HPDE6-E6E7 (cell line): ENCODE data around the gene MAGEA4.
A peak's percentile ranks its signal among the peaks of the same experiment; 100 is the strongest.
"Not testable (repeated sequence)": the region's sequence is repeated elsewhere in the genome, so short reads cannot be mapped to it uniquely, and the experiment has no call there.

Experiments
- DNase-seq: peaks from one replicate; pipeline ENCODE4 v3.0.0; 2011; ENCODE audit warnings: missing footprints; ENCODE audit errors: extremely low spot score

MAGEA4 gene, protein sequence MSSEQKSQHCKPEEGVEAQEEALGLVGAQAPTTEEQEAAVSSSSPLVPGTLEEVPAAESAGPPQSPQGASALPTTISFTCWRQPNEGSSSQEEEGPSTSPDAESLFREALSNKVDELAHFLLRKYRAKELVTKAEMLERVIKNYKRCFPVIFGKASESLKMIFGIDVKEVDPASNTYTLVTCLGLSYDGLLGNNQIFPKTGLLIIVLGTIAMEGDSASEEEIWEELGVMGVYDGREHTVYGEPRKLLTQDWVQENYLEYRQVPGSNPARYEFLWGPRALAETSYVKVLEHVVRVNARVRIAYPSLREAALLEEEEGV

GRCh38 chrX:151912780-151913179 lies at the start of gene MAGEA4:
TSS of gene MAGEA4 (plus strand) at chrX:151912889. CDS start at chrX:151923665, 10,776 bp downstream.
- no peak for DNase-seq

GRCh38 chrX:151870602-151871001 lies 42.1 kb upstream of the MAGEA4 start:
- no peak for DNase-seq

DNA sequence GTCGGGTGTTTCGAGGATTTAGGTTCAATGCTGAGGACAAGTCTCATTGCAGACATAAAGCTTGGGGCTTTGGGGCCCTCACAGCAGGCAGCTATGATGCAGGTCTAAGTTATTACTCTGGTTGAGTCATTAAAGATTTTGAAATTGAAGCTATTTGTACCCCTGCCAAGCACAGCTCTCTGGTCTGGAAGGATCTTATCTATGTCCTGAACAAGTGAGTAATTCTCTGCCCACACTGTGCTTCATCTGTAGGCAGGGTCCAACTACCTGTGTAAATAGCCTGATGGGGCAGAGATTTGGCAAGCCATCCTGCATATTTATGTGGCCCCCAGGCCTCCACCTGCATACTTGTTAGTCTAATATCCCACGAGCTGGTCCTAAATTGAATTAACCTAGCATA lies 41.4 kb upstream of the MAGEA4 start:
- DNase-seq: no peak

DNA sequence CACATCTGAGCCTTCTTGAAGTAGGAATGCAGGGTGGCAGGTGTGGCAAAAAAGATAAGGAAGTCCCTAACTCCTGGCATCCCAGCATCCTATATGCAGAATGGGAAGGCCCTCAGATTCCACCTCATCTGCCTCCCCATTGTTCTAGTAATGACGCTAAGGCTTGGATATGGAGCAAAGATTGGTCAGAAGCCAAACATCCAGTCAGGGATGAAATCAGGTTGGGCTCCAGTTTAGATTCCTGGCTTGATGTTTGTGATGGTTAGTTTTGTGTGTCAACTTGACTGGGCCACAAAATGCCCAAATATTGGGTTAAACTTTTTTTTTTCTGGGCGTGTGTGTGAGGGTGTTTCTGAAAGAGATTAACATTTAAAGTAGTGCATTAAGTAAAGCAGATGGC lies 39.6 kb upstream of the MAGEA4 start:
- DNase-seq: no peak

- no peak for DNase-seq
These were observed 37.2 kb upstream of the MAGEA4 start for GRCh38 chrX:151875270-151876026.

DNA sequence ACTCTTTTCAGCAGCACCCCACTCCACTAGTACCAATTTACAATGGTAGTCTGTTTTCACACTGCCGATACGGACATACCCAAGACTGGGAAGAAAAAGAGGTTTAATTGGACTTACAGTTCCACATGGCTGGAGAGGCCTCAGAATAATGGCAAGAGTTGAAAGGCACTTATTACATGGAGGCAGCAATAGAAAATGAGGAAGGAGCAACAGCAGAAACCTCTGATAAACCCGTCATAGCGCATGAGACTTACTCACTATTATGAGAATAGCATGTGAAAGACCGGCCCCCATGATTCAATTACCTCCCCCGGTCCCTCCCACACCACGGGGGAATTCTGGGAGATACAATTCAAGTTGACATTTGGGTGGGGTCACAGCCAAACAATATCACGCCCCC lies 34.1 kb upstream of the MAGEA4 start:
- DNase-seq: no peak

DNA sequence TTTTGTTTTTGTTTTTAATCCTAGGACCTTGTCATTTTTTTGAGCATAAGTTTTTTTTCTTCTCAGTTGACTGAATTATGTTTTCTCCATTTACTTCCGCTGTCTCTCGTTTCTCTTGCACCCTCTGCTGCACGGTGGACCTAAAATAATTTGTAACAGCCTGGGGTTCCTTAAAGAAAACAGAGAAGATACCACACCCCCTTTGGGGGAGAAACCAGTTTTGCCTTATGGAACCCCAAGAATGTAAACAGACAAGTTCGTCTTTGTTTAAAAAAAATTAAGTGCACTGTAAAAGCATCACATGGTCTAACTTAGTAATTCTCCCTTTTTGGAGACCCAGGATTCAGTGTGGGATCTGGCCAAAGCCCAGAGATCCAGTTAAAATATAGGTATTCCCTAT lies 32.8 kb upstream of the MAGEA4 start:
- no peak for DNase-seq

DNA sequence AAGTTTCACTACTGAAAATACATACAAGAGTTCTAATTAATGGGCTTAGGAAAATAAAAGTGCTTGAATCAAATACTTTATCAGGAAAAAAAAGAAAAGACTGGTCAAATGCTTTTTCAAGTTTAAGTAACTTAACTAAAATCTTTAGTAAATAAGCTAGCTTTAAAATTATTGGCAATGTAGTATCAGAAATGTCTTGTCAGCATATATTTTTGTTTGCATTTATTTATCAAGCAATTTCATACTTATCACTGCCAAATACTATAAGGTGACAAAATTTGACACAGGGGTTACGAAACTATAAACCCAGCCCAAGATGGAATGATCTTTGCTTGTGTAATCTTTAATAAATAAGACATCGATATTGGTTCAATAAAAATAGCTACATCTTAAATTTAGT lies 31.8 kb upstream of the MAGEA4 start:
- DNase-seq: no peak

DNA sequence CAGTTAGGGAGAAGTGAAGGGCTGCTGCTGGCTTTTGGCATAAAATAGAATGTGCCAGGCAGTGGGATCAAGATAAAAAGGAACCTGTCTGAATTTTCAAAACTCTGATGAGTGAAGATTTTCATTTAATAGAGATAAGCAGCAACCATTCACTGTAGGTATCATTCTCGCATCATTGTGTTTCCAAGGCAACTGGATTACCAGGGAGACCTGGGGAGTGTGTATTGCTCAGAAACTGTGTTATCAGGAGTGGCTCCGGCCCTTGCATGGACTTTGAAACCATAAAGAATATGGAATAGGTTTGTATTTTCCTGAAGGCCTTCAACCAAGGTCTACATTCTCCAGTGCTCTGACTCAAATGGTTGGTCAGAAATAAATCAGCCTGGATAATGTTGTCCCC lies 23.3 kb upstream of the MAGEA4 start:
- DNase-seq: no peak

GRCh38 chrX:151896734-151897474 lies 15.8 kb upstream of the MAGEA4 start:
- no peak for DNase-seq

GRCh38 chrX:151899622-151900021 lies 13.1 kb upstream of the MAGEA4 start:
- DNase-seq: no peak

DNA sequence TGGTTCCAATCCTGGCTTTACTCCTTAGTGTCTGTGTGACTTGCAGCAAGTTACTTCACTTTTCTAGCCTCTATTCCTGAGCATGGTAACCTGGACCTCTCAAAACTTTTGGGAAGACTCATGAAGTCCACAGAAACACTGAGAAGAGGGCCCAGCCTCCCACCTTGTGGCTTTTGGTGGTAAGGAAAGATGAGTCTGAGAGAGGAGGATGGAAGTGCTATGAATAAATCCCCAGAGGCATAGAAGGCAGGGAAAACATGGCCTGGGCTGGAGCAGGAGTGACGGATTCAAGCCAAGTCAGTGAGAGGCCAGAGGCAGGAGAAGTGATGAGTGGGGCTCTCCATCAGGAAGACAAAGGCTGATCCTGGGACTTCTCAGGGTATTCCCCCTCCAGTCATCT lies 10.9 kb upstream of the MAGEA4 start:
- DNase-seq: no peak

DNA sequence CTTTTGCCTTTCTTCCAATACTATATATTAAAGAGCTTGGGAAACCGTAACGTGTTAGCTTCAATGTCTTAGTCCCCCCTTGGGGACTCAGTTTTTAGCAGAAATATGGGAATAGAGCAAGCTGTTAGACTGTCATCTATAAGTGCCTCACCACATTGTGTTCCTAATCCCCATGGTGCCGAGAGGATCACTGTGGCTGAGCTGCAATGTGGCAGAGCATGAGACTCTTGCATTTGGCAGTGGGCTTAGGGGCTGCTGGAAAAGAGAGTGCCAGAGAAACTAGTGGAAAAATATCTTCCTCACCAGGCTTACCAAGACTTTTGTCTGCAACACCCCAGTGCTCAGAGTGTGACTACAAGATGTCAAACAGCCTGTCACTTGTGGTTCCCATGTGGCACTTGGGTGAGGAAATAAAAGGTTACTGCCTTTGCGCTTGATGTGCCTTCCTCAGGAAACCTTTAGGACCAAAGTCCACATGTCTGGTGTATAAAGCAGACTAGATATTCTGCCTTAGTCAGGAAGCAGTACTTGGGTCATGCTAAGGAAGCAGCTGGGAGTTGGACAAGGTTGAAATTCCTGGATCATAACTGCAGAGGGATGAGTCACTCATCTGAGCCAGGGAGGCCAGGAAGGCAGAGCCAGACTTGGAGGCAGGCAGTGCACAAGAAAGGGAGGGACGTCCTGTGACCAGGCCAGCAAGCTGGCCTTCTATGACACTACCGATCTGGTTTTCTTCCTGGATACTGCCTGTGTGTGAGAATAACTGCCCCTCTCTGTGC lies 9.7 kb upstream of the MAGEA4 start:
- DNase-seq: peak; percentile 64

DNA sequence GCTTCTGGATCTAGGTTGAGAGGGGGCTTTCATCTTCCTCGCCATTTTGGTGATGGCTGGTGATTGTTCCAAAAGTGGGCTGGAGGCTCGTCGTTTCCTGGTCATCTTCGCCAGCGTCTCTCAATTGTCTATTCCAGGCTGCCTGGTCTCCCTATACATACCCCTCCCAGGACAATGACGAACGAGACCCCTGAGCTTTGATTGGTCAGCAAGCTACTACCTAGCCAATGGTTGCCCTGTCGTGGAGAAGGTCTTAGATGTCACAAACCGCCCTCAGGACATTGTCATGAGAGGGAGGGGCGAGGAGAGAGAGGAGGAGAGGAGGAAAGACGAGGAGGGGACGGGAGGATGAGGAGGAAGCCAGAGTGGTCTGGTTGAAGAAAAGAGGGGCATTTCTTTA lies 7.7 kb upstream of the MAGEA4 start:
- DNase-seq: no peak

GRCh38 chrX:151912221-151912620 lies 468 bp upstream of the MAGEA4 start:
- no peak for DNase-seq

- DNase-seq: not testable (repeated sequence)
These were observed 6.0 kb downstream of the MAGEA4 start for GRCh38 chrX:151918736-151919135.

DNA sequence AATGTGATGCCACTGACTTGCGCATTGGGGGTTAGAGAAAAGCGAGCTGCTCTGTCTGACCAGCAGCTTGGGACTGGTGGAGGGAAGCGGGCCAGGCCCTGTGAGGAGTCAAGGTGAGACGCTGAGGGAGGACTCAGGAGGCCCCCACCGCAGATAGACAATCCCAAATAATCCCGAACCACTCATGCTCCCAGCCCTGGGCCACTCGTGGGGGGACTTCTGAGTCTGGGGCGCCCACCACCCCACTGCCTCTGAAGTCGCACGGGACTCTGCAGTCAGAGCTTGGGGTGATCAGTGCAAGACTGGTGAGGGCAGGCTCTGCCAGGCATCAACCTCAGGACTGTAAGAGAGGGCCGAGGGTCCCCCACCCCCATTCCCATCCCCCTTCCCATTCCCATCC lies 6.9 kb downstream of the MAGEA4 start:
- DNase-seq: no peak

DNA sequence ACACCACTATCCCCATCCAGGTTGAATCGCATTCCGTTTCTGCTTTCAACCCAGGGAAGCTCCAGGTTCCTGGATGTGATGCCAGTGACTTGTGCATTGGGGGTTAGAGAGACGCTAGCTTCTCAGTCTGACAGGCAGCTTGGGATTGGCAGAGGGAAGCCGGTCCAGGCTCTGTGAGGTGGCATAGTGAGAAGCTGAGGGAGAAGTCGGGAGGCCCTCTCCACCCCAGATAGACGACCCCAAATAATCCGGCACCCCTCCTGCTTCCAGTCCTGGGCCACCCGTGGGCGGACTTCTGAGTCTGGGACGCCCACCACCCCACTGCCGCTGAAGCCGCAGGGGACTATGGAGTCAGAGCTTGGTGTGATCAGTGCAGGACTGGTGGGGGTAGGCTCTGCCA lies 7.4 kb downstream of the MAGEA4 start:
- no peak for DNase-seq

DNA sequence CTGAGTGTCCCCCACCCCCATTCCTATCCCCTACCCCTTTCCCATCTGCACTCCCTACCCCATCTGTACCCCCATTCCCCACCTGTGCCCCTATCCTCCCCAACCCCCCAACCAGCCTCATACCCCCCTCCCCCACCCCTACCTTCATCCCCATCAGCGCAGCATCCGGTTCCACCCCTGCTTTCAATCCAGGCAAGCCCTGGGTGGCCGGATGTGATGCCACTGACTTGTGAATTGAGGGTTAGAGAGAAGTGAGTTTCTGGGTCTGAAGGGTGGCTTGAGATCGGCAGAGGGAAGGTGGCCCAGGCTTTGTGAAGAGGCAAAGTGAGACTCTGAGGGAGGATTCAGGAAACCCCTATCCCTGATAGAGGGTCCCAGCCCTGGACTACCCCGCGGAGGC lies 7.8 kb downstream of the MAGEA4 start:
- DNase-seq: no peak

DNA sequence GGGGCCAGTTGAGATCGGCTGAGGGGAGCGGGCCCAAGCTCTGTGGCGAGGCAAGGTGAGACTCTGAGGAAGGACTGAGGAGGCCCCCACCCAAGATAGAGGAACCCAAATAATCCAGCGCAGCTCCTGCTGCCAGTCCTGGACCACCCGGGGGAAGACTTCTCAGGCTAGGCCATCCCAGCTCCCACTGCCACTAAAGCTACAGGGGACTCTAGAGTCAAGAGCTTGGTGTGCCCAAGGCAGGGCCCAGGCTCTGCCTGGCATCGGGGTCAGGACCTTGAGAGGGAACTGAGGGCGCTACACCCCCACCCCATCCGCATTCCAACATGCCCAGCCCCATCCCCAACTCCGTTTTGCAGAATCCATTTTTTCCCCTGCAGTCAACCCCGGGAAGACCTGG lies 8.6 kb downstream of the MAGEA4 start:
- DNase-seq: no peak

DNA sequence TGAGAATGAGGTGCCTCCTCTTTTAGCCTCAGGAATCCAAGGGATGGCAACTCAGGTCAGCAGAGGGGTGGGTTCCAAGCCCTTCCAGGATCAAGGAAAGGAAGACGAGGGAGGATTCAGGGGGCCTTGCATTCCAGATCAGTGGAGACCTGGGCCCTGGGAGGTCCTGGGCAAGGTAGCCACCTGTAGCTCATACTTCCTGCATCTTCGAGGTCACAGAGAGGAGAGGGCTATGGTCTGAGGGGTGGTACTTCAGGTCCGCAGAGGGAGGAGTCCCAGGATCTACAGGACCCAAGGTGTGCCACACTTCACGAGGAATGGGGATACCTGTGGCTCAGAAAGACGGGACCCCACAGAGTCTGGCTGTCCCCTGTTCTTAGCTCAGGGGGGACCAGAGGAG lies 9.2 kb downstream of the MAGEA4 start:
- no peak for DNase-seq

DNA sequence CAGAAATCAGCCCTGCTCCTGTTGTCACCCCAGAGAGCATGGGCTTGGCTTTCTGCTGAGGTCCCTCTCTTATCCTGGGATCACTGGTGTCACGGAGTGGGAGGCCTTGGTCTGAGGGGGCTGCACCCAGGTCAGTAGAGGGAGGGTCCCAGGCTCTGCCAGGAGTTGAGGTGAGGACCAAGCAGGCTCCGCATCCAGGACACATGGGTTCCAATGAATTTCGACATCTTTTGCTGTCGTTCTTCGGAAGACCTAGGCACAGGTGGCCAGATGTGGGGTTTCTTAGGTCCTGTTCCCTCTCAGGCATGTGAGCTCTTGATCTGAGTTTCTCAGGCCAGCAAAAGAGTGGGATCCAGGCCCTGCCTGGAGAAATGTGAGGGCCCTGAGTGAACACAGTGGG lies 10.0 kb downstream of the MAGEA4 start:
- DNase-seq: no peak
